Stimulated activated naive CD8-positive, alpha-beta T cell treated with anti-CD3 and anti-CD28 coated beads, Interleukin-15, Interleukin-2, amounts not matched to agents 100 U/mL and 50 U/mL, for 24 hours (primary cell): Measurements from ENCODE around the gene TMEM184C.

Experiments
- ATAC-seq: fragments of 150-1000 bp; cut with Tn5 transposase; one replicate; pipeline ENCODE4 v1.10.0; 2021
- DNase-seq: peaks from one replicate; pipeline ENCODE4 v3.0.0; 2021

The TMEM184C gene

DNA sequence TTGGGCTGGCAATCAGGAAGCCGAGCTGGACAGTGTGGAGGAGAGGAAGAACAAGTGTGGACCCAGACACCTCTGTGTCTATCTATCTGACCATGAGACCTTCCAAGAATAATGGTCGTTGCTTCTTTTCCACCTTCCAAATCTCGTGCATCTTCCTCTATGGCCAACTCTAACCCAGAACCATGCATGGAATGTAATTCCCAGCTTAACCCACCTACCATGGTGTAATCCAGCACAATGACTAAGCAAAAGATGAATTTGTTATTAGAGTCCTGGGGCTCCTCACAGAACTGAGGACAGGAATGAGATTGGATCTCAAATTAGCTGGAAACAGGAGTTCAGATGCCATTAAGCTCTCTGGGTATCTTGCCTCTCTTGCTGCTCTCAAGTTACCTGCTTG, 17.4 kb upstream of the TMEM184C start:
- ATAC-seq (no peak), DNase-seq (no peak)

DNA sequence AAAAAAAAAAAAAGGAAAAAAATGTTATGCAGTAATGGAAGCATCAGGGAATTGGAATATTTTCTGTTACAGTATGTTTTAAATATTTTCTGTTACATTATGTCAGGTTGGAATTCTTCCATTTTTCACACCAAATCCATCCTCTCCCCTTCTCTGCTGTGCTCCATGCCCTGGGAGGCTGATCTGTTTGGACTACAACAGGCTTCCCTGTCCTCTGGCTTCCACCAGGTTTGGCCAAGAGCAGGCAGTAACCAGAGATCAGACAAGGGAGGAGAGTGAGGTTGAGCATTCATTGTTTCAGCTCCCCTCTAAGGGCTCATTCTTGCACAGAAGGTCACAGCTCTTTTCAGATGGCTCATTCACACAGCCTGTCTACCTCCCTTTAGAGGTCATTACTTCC, 11.7 kb upstream of the TMEM184C start:
- no peak for ATAC-seq
- no peak for DNase-seq

DNA sequence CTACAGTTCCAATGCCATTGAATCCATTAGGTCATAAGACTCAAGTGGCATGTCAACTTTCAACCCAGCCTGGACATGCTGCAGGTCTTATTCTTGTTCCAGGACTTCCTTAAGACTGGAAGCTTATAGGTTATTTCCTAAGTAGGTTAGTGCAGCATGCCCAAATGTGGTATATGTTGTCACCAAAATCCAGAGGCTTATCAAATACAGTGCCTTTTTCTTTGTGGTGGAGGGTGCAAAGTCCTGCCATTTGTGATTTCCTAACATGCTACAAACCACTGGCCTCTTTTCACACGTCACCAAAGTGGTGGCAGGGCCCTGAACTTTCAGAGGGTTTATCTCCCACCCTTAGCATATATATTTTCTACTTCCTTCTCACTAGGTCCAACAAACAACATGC, 9.7 kb upstream of the TMEM184C start:
- ATAC-seq (no peak), DNase-seq (no peak)

DNA sequence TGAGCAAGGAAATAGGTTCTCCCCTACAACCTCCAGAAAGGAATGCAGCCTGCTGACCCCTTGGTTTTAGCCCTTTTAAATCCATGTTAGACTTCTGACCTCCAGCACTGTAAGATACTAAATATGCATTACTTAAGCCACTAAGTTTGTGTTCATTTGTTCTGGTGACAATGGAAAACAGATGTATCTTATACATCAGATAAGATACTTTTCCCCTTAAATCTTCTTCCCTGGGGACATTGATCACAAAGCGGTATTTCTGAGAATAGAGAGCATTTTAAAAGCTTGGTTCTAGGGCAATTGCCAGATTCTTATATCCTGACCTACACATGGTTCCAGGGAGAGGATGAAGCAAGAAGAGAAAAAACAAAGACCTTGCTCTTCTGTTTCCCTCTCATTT, 6.5 kb upstream of the TMEM184C start:
- ATAC-seq (no peak), DNase-seq (no peak)

DNA sequence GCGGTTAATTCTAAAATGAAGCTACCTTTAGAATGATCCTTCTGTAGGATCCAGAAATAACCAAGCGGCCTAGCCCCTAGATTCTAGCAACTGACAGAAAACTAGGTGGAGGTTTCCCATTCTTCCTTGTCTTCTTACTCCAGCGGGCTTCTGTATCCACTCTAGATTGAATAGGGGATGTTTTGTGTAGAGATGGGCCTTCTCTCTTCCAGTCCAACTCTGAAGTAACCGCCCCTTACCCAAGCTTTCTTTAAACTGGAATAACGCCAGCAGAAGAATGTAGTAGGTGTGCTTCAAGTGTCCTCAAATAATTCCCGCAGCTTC, 386 bp upstream of the TMEM184C start:
- DNase-seq (no peak), ATAC-seq (no peak)

DNA sequence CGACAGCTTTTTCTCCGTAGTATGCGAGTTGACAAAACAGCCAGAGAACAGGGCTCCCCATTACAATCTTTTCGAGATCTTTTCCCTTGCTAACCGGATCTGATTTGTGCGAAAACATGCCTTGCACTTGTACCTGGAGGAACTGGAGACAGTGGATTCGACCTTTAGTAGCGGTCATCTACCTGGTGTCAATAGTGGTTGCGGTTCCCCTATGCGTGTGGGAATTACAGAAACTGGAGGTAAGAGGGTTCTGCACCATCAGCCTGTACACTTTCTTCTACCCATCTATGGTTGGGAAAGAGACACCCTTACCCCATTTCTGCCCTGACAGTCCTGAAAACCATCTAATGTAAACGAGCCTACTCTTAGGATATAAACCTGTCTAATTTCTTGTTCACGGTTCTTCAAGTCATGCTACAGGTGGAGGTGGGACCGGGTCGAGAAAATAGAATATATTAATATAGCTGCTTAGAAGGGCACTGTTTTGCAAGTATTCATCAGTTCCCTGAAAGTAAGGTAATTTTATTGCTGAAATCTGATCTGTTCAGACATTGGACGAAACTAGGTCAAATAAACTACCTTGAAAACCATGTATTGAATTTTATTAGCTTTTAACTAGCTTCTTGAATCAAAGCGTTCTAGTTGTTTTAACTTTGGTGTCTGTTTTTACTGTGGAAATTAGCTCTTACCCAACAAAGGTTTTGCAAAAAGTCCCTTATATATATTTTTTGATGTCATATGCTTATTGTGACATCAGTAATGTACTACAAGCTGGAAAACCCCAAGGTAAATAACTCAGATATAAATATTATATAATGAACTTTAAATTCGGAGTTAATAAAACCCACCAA, 869 bp downstream of the TMEM184C start:
- ATAC-seq (no peak), DNase-seq (no peak)

DNA sequence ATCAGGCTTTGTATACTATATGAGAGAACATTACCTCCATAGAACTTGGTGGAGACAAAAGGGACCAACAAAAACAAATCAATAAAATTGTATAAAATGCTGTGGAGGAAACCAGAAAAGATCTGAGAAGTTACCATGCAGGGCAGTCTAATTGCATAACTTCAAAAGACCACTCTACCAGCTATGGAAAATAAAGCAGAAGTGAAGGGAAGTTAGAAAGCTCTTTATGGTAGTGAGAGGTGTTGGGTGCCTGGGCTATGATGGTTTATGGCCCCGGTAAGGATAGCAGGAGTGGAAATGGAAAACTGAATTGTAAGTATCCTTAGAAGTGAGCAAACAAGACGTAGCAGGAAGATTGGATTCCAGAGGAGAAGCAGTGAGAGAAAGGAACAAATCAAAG, 3.1 kb downstream of the TMEM184C start:
- DNase-seq (no peak), ATAC-seq (no peak)

DNA sequence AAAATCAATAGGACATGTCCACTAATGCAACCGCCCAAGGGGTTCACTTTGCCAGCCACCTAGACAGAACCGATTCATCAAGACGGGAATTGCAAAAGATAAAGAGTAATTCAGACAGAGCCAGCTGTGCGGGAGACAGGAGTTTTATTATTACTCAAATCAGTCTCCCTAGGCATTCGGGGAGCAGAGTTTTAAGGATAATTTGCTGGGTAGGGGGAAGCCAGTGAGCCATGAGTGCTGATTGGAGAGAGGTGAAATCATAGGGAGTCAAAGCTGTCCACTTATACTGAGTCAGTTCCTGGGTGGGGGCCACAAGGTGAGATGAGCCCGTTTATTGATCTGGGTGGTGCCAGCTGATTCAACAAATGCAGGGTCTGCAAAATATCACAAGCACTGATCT, 8.5 kb downstream of the TMEM184C start:
- no peak for ATAC-seq

DNA sequence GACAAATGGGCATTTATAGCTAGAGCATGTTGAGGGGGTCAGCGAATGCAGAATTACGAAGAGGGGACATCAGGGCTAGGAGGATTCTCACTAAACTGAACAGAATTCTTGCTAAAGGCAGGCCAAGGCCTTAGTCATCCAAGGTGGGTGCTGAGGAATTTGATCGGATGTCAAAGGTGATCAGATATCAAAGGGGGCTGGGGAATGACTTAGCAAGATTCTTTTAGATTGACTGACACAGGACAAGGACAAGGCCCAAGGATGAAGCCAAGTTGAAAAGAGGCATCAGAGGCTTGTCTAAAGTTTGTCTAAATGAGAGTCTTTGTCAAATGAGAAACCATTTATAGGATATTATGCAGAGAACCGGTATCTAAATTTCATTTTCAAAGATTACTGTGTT, 9.7 kb downstream of the TMEM184C start:
- DNase-seq, result no peak

More for the DNA sequence above, 8.5 kb downstream of the TMEM184C start:
- DNase-seq, result no peak

DNA sequence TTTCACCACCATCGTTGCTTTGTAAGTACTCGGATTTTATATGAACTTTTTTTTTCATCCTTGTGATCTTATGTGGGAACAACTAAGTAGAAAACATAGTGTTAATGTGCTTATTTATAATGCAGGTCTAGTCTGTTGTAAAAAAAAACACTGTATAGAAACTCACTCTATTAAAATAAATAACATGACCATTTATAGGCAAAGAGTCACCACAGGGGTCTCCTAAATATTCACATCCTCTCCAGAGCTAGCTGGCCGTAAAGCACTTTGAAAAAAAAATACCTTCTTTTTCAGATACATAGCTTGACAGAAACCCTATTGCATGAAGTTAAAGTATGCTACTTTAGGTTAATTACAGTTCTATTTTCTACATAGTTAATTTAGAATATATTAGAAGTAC, 11.2 kb downstream of the TMEM184C start:
- no peak for DNase-seq
- no peak for ATAC-seq

More for the DNA sequence above, 9.7 kb downstream of the TMEM184C start:
- ATAC-seq, result no peak

DNA sequence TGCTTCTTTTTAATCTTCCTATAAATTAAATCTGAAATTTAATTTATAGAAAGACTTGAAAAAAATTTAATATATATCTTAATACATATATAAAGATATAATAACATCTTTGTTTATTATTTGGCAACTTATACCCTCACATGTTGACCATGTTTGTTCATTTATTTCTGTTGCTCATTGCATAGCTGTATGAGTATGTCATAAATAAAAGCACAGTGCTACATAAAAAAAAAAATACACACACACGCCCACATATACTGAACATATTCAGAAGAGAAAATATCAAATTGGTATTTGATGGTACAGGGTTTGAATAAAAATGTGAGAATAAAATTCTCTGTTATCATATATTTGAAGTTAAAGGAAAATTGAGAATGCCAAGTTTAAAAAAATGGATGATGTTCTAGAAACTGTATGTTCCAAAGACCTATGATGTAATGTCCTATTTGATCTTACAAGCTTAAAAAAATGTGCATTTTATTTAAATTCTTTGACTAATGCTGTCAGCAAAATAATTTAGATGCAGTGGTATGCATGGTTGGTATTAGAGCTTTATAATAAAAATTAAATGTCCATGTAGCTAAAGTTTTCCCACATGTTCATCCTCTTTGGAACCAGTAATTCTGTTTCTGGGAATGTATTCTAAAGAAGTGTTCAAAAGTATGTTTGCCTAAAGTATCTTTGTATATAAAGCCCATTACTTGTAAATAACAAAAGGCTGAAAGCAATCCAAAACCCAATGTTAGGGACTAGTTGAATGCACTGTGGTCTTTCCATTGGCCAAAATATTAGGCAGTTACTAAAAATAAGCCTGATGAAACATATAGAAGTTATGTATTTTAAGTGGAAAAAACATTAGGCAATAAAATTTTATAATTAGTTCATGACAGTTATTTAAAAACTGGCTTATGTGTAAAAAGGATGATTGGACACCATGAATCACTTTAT, 12.9 kb downstream of the TMEM184C start:
- DNase-seq (no peak), ATAC-seq (no peak)

DNA sequence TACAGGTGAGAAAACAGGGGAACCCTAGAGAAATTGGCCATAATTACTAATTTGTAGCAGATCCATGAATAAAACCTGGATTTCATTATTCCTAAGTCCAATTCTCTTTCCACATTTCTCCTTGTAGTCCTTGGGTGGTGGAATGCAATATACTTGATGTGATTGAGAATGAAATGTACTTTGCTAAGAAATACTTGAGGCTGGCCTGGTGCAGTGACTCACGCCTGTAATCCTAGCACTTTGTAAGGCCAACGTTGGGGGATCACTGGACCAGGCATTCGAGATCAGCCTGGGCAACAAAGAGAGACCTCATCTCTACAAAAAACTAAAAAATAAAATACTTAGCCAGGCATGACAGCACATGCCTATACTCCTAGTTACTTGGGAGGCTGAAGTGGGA, 15.9 kb downstream of the TMEM184C start:
- no peak for ATAC-seq
- DNase-seq, result no peak

DNA sequence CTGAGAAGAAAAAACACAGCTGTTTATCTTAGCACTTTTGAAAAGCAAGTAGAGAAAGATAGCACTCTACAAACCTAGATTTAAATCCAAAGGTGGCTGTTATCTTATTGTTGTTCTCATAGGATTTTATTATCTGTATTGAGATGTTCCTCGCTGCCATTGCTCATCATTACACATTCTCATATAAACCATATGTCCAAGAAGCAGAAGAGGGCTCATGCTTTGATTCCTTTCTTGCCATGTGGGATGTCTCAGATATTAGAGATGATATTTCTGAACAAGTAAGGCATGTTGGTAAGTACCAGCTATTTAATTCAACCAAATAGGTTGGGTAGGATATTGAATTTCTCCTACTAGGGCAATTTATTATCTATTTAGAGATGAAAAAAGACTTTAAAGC, 16.4 kb downstream of the TMEM184C start:
- DNase-seq, result no peak
- ATAC-seq, result no peak

DNA sequence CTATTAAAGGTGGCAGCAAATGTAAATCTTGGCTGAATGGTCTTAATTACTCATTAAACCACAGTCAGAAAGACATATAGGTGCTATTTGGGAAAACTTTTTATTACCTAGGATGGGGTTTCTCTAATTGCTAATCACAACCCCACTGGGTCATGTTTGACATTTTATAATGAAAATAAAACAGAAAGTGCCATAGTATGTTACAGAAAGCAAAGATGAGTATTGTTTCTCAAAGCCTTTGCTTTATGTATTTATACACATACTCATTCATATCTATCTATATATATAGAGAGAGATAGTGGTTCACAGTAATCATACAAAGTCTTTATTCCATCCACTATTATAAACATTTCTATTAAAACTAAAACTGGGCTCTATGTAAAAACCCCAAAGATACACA, 18.2 kb downstream of the TMEM184C start:
- ATAC-seq (no peak), DNase-seq (no peak)

DNA sequence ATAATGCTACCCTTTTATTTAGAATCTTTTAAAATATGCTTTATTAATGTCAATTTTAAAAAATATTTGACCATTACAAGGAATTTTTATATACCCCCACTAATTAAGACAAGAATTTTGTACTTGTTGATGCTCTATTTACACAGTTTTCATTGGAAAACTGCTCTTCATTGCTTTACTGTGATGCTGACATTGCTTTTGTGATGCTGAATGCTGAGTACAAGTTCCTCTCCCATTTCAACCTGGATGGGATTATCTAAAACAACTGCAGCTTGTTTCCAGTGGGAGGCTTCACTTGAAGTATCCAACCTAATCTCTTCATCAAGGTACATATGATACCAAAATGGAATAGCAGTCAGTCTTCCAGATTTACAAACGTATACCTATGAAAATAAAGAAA, 21.2 kb downstream of the TMEM184C start:
- DNase-seq, result no peak
- ATAC-seq, result no peak

DNA sequence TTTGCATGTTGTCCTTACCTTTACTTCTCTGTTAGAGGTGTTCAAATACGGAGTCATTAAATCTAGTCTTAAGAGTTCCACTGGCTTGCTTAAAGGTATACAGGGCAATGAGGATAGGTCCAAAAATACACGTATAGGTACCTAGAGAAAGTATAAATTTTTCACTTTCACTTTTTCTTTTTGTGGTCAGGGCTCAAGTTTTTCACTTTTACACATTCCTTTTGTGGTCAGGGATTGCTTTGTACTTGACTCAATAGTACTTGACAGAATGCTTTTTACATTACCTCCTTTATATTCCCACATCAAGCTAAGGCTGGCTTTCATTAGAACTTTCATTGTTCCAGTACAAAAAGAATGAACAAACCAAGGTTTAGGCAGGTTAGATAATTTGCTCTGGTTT, 21.7 kb downstream of the TMEM184C start:
- ATAC-seq (peak; percentile 52), DNase-seq (no peak)

DNA sequence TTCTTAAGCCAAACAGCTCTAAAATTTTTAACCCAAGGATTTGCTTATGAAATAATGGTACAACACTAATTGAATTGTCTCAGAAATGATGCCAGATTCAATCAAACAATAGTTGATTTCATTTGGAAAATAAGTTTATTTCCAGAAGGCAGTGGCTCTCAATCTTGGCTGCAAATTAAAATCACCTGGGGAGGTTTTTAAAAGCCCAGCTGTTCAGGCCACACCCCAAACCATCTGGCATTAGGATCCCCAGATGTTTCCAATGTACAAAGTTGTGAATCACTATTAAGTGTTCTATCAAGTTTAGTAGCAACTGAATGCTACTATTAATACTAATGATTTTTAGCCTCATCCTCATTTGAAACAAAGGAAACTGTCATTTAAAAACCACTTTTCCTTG, 22.2 kb downstream of the TMEM184C start:
- DNase-seq (no peak), ATAC-seq (no peak)

DNA sequence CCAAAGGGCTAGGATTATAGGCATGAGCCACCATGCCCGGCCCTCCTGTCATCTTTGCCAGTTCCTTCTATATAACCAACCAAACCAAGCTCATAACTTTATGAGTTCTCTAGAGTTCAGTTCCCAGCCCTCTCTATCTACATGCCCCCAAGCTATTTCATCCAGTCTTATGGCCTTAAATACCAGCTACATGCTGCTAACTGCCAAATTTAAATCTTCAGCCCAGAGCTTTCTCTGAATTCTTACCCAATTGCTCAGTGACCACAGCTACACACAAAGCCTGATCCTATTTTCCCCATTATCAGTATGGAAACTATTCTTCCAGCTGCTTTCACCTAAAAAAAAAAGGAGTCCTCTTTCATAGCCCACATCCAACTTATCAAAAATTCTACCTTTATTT, 23.1 kb downstream of the TMEM184C start:
- ATAC-seq (no peak), DNase-seq (no peak)

DNA sequence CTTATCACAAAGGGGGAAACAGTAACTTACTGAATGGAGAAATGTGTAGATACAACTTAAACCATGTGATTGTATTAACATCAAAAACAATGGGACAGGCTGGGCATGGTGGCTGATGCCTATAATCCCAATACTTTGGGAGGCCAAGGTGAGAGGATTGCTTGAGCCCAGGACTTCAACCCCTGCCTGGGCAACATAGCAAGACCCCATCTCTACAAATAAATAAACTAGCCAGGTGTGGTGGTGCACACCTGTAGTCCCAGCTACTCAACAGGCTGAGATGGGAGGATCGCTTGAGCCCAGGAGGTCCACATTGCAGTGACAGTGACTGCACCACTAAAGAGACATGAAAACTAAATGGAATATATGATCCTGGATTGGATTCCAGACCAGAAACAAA, 26.4 kb downstream of the TMEM184C start:
- ATAC-seq (no peak), DNase-seq (no peak)

DNA sequence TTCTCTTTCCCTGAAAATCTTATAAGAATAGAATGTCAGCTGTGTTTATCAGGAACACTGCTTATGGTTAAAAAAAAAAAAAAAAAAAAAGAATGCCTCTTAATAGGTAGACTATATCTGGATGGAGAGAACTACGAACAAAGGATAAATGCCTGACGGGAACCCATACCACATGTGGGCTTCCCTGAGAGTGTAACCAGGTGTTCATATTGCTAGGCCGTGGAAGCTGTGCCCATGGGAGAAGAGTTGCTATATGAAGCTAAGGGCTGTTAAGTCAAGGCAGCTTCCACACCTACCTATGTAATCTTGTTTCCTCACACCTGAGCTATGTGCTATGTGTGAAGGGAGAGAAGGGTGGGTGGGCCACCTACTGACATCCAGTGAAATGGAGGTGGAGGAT, 27.3 kb downstream of the TMEM184C start:
- DNase-seq, result no peak
- no peak for ATAC-seq

DNA sequence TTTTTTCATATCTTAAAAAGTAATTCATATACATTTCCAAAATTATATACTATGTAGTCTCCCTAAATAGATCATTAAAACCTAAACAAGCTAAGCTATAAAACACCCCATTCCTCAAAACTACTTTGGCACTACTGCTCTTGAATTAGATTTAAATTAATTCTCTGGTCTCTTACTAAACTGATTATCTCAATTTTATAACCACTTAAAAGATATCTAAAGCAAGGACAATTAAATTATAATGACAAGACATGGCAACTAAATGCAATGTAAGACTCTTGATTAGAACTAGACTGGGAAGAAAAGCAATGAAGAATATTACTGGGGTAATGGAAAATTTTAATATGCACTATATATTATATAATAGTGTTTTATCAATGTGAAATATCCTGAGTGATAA, 27.9 kb downstream of the TMEM184C start:
- ATAC-seq (no peak), DNase-seq (no peak)

DNA sequence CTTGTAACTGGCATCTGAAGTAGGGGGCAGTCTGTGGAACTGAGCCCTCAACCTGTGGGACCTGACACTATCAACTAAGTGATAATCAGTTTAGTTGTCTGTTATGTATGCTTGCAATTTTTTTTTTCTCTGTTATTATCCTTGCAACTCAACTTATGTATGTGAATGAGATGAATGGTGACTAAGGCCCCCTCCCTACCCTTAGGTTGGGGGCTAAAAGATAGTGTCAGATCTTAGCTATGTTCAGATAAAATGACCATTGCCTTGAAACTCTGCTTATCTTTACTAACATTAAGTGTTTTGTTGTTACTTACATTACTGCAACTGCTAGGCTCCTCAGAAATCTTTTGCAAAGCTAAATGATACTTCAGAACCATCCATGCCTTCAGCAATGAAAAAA, 31.5 kb downstream of the TMEM184C start:
- no peak for DNase-seq
- ATAC-seq, result no peak

DNA sequence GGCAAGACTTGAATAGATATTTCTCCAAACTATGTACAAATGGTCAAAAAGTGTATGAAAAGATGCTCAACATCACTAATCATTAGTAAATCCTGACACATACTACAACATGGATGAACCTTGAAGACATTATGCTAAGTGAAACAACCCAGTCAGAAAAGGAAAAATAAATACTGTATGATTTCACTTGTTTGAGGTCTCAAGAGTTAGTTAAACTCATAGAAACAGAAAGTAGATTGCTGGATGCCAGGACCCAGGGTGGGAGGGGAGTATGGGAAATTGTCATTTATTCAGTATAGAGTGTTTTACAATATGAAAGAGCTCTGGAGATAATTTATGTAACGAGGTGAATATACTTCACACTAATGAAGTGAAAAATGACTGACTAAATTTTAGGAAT, 34.4 kb downstream of the TMEM184C start:
- no peak for ATAC-seq
- no peak for DNase-seq

DNA sequence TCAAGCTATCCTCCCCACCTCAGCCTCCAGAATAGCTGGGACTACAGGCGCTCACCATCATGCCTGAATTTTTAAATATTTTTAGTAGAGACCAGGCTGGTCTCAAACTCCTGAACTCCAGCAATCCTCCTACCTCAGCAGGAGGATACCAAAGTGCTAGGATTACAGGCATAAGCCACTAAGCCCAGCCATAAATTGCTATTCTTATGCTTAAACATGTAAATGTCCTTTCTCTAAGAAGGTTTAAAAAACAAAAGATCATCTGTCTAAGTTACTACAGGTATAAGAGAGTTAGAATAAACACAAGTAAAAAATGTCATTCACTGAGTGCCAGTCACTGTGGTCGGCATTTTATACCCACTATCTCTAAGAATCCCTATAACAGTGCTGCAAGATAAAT, 38.4 kb downstream of the TMEM184C start:
- DNase-seq (no peak), ATAC-seq (no peak)
